Measurements from ENCODE around the gene ST8SIA4.

- TF ChIP-seq, protein P1, sequence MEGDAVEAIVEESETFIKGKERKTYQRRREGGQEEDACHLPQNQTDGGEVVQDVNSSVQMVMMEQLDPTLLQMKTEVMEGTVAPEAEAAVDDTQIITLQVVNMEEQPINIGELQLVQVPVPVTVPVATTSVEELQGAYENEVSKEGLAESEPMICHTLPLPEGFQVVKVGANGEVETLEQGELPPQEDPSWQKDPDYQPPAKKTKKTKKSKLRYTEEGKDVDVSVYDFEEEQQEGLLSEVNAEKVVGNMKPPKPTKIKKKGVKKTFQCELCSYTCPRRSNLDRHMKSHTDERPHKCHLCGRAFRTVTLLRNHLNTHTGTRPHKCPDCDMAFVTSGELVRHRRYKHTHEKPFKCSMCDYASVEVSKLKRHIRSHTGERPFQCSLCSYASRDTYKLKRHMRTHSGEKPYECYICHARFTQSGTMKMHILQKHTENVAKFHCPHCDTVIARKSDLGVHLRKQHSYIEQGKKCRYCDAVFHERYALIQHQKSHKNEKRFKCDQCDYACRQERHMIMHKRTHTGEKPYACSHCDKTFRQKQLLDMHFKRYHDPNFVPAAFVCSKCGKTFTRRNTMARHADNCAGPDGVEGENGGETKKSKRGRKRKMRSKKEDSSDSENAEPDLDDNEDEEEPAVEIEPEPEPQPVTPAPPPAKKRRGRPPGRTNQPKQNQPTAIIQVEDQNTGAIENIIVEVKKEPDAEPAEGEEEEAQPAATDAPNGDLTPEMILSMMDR (IDR thresholded peaks at IDR 0.05; ENCODE audit: low read length), result no peak
- no peak for TF ChIP-seq EZH2 (IDR thresholded peaks at IDR 0.05; ENCODE audit: borderline replicate concordance, low read length)
These were observed 84.7 kb downstream of the ST8SIA4 start for GRCh38 chr5:100818340-100818739.

All from OCI-LY1 (cell line).